Measurements from ENCODE around the gene ACO2. TPM values are rescaled to one million over a fixed set of nuclear protein-coding genes. Genes with fewer than 3 reads are reported as not detected.
"Not testable (repeated sequence)": the region's sequence is repeated elsewhere in the genome, so short reads cannot be mapped to it uniquely, and the experiment has no call there.

ACO2 gene
- total RNA-seq, 2 donors from 2014 or later, result 32.7 to 75.5 TPM

DNA sequence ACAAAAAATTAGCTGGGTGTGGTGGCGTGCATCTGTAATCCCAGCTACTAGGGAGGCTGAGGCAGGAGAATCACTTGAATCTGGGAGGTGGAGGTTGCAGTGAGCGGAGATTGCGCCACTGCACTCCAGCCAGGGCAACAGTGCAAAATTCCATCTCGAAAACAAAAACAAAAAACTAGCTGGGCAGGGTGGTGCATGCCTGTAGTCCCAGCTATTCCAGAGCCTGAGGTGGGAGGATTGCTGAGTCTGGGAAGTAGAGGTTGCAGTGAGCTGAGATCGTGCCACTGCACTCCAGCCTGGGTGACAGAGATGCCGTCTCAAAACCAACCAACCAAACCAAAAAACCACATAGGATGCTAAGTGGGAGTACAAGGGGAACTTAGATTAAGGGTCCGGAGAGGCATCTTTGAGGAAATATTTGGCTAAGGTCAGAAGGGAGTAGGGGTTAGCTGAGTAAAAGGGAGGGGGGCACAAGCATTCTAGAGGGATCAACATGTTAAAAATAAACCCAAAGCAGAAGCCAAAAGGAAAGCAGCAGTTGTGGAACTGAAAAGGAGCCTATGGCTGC lies 10.7 kb upstream of the ACO2 start:
- intact Hi-C loops (cut with DNase I), result loop anchor here (10.0 kb wide), 1 partner anchor 57 kb away; no protein-coding TSS in a partner anchor
- ATAC-seq, result no peak

DNA sequence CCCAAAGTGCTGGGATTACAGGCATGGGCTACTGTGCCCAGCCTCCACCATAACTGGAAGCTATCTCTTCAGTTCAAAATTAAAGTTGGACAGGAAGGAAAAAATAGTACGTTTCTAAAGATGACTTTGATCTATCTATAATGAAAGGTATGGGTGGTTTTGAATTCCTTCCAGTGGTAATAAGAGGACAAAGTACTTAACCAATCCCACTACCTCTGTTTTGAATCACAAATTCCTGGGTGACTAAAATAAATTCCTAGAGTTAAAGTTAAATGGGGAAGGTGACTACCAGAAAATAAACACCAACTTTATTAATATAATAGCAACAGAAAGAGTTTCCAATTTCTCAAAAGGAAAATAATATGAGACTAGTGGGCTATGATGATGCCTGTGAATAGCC lies 9.5 kb upstream of the ACO2 start:
- DNase-seq, result no peak
- intact Hi-C loops (cut with DNase I), result loop anchor here (10.0 kb wide), 1 partner anchor 55 kb away; no protein-coding TSS in a partner anchor
- TF ChIP-seq POLR2A (IDR thresholded peaks at IDR 0.05), result no peak
- TF ChIP-seq, protein P1, sequence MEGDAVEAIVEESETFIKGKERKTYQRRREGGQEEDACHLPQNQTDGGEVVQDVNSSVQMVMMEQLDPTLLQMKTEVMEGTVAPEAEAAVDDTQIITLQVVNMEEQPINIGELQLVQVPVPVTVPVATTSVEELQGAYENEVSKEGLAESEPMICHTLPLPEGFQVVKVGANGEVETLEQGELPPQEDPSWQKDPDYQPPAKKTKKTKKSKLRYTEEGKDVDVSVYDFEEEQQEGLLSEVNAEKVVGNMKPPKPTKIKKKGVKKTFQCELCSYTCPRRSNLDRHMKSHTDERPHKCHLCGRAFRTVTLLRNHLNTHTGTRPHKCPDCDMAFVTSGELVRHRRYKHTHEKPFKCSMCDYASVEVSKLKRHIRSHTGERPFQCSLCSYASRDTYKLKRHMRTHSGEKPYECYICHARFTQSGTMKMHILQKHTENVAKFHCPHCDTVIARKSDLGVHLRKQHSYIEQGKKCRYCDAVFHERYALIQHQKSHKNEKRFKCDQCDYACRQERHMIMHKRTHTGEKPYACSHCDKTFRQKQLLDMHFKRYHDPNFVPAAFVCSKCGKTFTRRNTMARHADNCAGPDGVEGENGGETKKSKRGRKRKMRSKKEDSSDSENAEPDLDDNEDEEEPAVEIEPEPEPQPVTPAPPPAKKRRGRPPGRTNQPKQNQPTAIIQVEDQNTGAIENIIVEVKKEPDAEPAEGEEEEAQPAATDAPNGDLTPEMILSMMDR (IDR thresholded peaks at IDR 0.05), result no peak
- no peak overlapping the region for H3K4me3 ChIP-seq
- no peak for ATAC-seq
- no peaks in the 10 kb centered on the region for H3K9me3 ChIP-seq
- H3K27me3 ChIP-seq, result no peaks in the 10 kb centered on the region
- WGBS, 2 donors, result 44 to 75% methylated on average over 1 of the region's 1 CpG
- peaks cover 0 to 20% of the 10 kb centered on the region in 2 donors for H3K36me3 ChIP-seq (replicated peaks in 1 of 2; ENCODE audit: insufficient read depth in 1 of 2, low read depth in 2 of 2)
- H3K4me1 ChIP-seq, result no peaks in the 10 kb centered on the region
- no peak overlapping the region for H3K27ac ChIP-seq

More for the DNA sequence above, 10.7 kb upstream of the ACO2 start:
- Histone ChIP-seq H3K36me3 (replicated peaks in 1 of 2; ENCODE audit: insufficient read depth in 1 of 2, low read depth in 2 of 2) (peaks cover 0 to 14% of the 10 kb centered on the region in 2 donors), H3K27ac (no peak overlapping the region), H3K4me3 (no peak overlapping the region), H3K27me3 (no peaks in the 10 kb centered on the region), H3K9me3 (no peaks in the 10 kb centered on the region), H3K4me1 (no peaks in the 10 kb centered on the region)
- WGBS, 2 donors, result 88 to 94% methylated on average over 7 of the region's 7 CpGs
- no peak for TF ChIP-seq POLR2A (IDR thresholded peaks at IDR 0.05)
- TF ChIP-seq, protein P1 (IDR thresholded peaks at IDR 0.05), result no peak
- DNase-seq, result no peak

DNA sequence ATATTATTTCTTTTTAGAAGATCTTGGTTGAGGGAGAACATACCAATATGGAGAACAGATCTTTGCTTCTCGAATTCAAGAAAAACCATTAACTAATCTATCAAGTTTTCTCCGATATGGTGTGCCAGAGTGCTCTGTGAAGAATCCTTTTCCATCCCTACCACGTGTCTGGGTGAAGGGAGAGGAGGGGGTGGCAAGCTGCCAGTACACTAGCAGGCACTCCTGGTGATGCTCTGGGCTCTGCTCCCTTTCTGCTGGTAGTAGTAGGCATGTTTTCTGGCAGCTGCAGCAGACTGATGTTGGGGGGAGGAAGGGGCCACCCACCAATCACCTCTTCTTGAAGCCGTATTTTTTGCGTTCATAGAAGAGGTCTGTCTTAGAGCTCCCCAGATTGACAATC lies 8.8 kb upstream of the ACO2 start:
- peaks cover 0 to 24% of the 10 kb centered on the region in 2 donors for H3K36me3 ChIP-seq (replicated peaks in 1 of 2; ENCODE audit: insufficient read depth in 1 of 2, low read depth in 2 of 2)
- H3K4me1 ChIP-seq; intact Hi-C loops (cut with DNase I); H3K27me3 ChIP-seq; ATAC-seq; H3K27ac ChIP-seq; H3K9me3 ChIP-seq; H3K4me3 ChIP-seq: not testable (repeated sequence)
- WGBS, 2 donors, result 69 to 76% methylated on average over 5 of the region's 5 CpGs
- peak in 1 of 4 donors; percentile 19 for DNase-seq

DNA sequence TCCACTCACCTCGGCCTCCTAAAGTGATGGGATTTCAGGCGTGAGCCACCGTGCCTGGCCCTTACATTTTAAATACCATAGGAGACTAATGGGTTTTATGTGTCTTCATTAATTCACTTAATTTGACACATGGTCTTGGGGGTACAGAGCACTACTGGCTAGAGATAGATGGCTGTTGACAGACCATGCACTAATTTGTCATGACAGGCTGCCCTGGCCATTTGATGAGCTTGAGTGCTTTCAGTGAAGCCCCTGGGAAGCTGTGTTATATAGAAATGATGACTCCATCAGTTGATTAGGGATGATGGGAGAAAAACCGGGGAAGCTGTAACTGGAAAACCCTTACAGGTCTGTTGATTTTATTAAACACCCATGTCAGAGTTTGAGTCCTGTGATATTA lies 7.0 kb upstream of the ACO2 start:
- TF ChIP-seq POLR2A (IDR thresholded peaks at IDR 0.05), result no peak
- TF ChIP-seq, protein P1 (IDR thresholded peaks at IDR 0.05), result no peak
- whole genome bisulfite sequencing, 2 donors, result 83 to 93% methylated on average over 4 of the region's 4 CpGs
- no peaks in the 10 kb centered on the region for H3K9me3 ChIP-seq
- H3K36me3 ChIP-seq (replicated peaks in 1 of 2; ENCODE audit: insufficient read depth in 1 of 2, low read depth in 2 of 2), result peaks cover 0 to 32% of the 10 kb centered on the region in 2 donors
- DNase-seq (no peak), ATAC-seq (no peak)
- no peak overlapping the region for H3K27ac ChIP-seq
- peaks cover 5% of the 10 kb centered on the region for H3K4me1 ChIP-seq
- H3K27me3 ChIP-seq, result no peaks in the 10 kb centered on the region
- intact Hi-C loops (cut with DNase I), result no loop called here
- no peak overlapping the region for H3K4me3 ChIP-seq

DNA sequence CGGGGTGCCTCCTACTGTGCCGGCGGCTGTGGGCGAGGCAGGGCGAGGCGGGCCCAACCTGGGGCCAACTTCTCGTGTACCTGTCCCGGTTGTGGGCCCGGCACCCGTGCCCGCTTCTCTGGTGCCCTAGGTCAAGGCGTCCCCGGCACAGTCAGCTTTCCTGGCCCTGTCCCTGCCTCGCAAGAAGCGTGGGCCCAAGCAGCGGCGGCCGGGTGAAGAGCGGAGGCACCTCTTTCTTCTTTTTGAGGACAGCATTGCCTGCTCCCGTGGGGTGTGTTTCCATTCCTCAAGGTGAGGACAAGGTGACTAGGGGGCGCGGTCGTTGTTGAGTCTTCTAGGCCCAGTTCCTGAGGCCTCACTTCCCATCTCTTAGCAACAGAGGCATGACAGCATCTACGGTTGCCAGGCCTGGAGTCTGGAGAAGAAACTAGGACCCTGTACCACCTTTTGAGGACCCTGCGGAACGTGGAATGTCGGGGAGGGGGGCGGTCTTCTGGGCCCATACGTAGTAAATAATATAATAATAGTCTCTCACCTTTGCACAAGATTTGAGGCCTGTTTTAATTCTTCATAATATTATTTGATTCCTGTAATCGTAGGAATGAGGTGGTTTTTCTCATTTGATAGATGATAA lies 418 bp downstream of the ACO2 start:
- WGBS, 2 donors, result 0 to 1% methylated on average over 19 to 30 of the region's 30 CpGs
- ATAC-seq (peak; percentile 8), DNase-seq (peak in 2 of 4 donors; percentile 29 to 52)
- intact Hi-C loops (cut with DNase I), result no loop called here
- H3K36me3 ChIP-seq (replicated peaks in 1 of 2; ENCODE audit: insufficient read depth in 1 of 2, low read depth in 2 of 2), result peaks cover 0 to 12% of the 10 kb centered on the region in 2 donors
- H3K27ac ChIP-seq, result peak overlapping the region; percentile 88 to 95 (median 93)
- no peaks in the 10 kb centered on the region for H3K9me3 ChIP-seq
- no peaks in the 10 kb centered on the region for H3K27me3 ChIP-seq
- H3K4me3 ChIP-seq, result peak overlapping the region; percentile 69 to 90
- TF ChIP-seq, protein P1 (IDR thresholded peaks at IDR 0.05), result no peak
- no peak for TF ChIP-seq POLR2A (IDR thresholded peaks at IDR 0.05)
- peaks cover 55% of the 10 kb centered on the region for H3K4me1 ChIP-seq

All from body of pancreas (tissue), 4 donors.